Prostate gland (tissue), 2 donors: Measurements from ENCODE around the gene NR2C1. TPM values are rescaled to one million over a fixed set of nuclear protein-coding genes. Genes with fewer than 3 reads are reported as not detected.
"Not testable (repeated sequence)": the region's sequence is repeated elsewhere in the genome, so short reads cannot be mapped to it uniquely, and the experiment has no call there.

Experiments used
- DNase-seq: peaks from one replicate; pipeline ENCODE4 v3.0.0-alpha.2; 2019; ENCODE audit warnings: low spot score
- H3K27ac ChIP-seq, 2 donors: fragments of 200-600 bp; sonication (generic); 2 replicates each; pipeline ENCODE4 v1.5.1; 2017 to 2019
- H3K27me3 ChIP-seq: fragments of 200-600 bp; sonication (generic); replicated peaks from 2 replicates; pipeline ENCODE4 v1.5.1; 2019; ENCODE audit not compliant: insufficient read depth
- H3K36me3 ChIP-seq, 2 donors: fragments of 200-600 bp; sonication (generic); 1 replicate in 1 of 2; 2 replicates in 1 of 2; pipeline versions ENCODE4 v1.5.1 to v1.8.1; 2017 to 2019
- H3K4me1 ChIP-seq: fragments of 200-600 bp; sonication (generic); replicated peaks from 2 replicates; pipeline ENCODE4 v1.5.1; 2019
- H3K4me3 ChIP-seq, 2 donors: fragments of 200-600 bp; sonication (generic); 2 replicates each; pipeline ENCODE4 v1.5.1; 2017 to 2019
- H3K9me3 ChIP-seq: fragments of 200-600 bp; sonication (generic); 2 replicates; pipeline ENCODE4 v1.5.1; 2017
- CTCF ChIP-seq, 4 experiments: fragments of 200-600 bp in 2 of 4; fragments of 450-650 bp in 2 of 4; sonication (generic) in 2 of 4; IDR thresholded peaks; 1 replicate in 3 of 4; 2 replicates in 1 of 4; pipeline ENCODE4 v1.5.1; 2016 to 2019; ENCODE audit warnings: antibody characterized with exemption in 4 of 4, mild to moderate bottlenecking in 2 of 4, moderate library complexity in 2 of 4
- POLR2A ChIP-seq: fragments of 450-650 bp; IDR thresholded peaks from one replicate; pipeline ENCODE4 v1.6.1; 2016; ENCODE audit warnings: antibody characterized with exemption, mild to moderate bottlenecking
- POLR2AphosphoS5 ChIP-seq: sonication (generic); formaldehyde crosslinking; IDR thresholded peaks from one replicate; pipeline ENCODE4 v1.6.1; 2017; ENCODE audit warnings: antibody characterized with exemption
- WGBS: methylation state at CpG from one replicate; pipeline ENCODE4 v1.1.5; 2018; 5-methylcytosine and 5-hydroxymethylcytosine counted together
- intact Hi-C: fragments of 100-400 bp; cut with DNase I; formaldehyde crosslinking; loops from one replicate; pipeline ENCODE4 v1.14.2; 2022
- total RNA-seq, 2 donors: library from RNA; depleted of rRNA; stranded (reverse); fragments of >200 nt; gene quantifications; one replicate each; pipeline ENCODE4 v1.1.0, GENCODE V29; 2016

The NR2C1 gene
- total RNA-seq, 2 donors from 2014 or later, result 18.7 to 54.0 TPM

GRCh38 chr12:95107362-95107761 lies 33.9 kb upstream of the NR2C1 start:
- H3K4me1 ChIP-seq, result peaks cover 4% of the 10 kb centered on the region
- DNase-seq, result no peak
- H3K27ac ChIP-seq, result no peak overlapping the region
- H3K36me3 ChIP-seq, result no peaks in the 10 kb centered on the region
- TF ChIP-seq POLR2AphosphoS5, result no peak
- no peak for TF ChIP-seq POLR2A
- no peak for TF ChIP-seq CTCF (IDR thresholded peaks at IDR 0.05)
- no peaks in the 10 kb centered on the region for H3K27me3 ChIP-seq
- no peak overlapping the region for H3K4me3 ChIP-seq
- intact Hi-C loops, result no loop called here
- H3K9me3 ChIP-seq, result no peaks in the 10 kb centered on the region
- WGBS, result 90% methylated on average over 7 of the region's 7 CpGs

- H3K36me3 ChIP-seq, result no peaks in the 10 kb centered on the region
- intact Hi-C loops, result no loop called here
- no peaks in the 10 kb centered on the region for H3K27me3 ChIP-seq
- TF ChIP-seq CTCF (IDR thresholded peaks at IDR 0.05) (no peak), POLR2A (no peak), POLR2AphosphoS5 (no peak)
- DNase-seq, result no peak
- 93% methylated on average over 8 of the region's 8 CpGs for WGBS
- no peak overlapping the region for H3K27ac ChIP-seq
- no peak overlapping the region for H3K4me3 ChIP-seq
- no peaks in the 10 kb centered on the region for H3K9me3 ChIP-seq
- peaks cover 4% of the 10 kb centered on the region for H3K4me1 ChIP-seq
These were observed 32.1 kb upstream of the NR2C1 start for GRCh38 chr12:95105540-95105939.

GRCh38 chr12:95104919-95105452 lies 31.6 kb upstream of the NR2C1 start:
- Histone ChIP-seq H3K27me3 (no peaks in the 10 kb centered on the region), H3K4me3 (no peak overlapping the region), H3K9me3 (no peaks in the 10 kb centered on the region), H3K27ac (no peak overlapping the region), H3K36me3 (no peaks in the 10 kb centered on the region), H3K4me1 (peaks cover 4% of the 10 kb centered on the region)
- no peak for DNase-seq
- TF ChIP-seq CTCF (IDR thresholded peaks at IDR 0.05) (no peak), POLR2A (no peak), POLR2AphosphoS5 (no peak)
- WGBS, result 94% methylated on average over 2 of the region's 2 CpGs
- intact Hi-C loops, result no loop called here

GRCh38 chr12:95102916-95103671 lies 29.7 kb upstream of the NR2C1 start:
- H3K27me3 ChIP-seq, result no peaks in the 10 kb centered on the region
- no peak overlapping the region for H3K4me3 ChIP-seq
- H3K4me1 ChIP-seq, result peaks cover 4% of the 10 kb centered on the region
- no peak overlapping the region for H3K27ac ChIP-seq
- TF ChIP-seq POLR2A (no peak), CTCF (IDR thresholded peaks at IDR 0.05) (no peak), POLR2AphosphoS5 (peak; percentile 86)
- no peaks in the 10 kb centered on the region for H3K36me3 ChIP-seq
- no peaks in the 10 kb centered on the region for H3K9me3 ChIP-seq
- WGBS, result 27% methylated on average over 8 of the region's 8 CpGs
- DNase-seq, result peak; percentile 49
- intact Hi-C loops, result no loop called here

- H3K27ac ChIP-seq, H3K9me3 ChIP-seq, H3K27me3 ChIP-seq, H3K4me1 ChIP-seq, DNase-seq, intact Hi-C loops, H3K36me3 ChIP-seq, H3K4me3 ChIP-seq: not testable (repeated sequence)
- 93% methylated on average over 5 of the region's 5 CpGs for WGBS
These were observed 28.5 kb upstream of the NR2C1 start for GRCh38 chr12:95101957-95102356.
